Right lobe of liver (tissue), 4 donors: ENCODE measurements around the gene ZBTB4.

Source experiments
- CTCF ChIP-seq, 4 donors: fragments of 200-600 bp in 3 of 4; fragments of 450-650 bp in 1 of 4; IDR thresholded peaks; one replicate each; pipeline versions ENCODE4 v1.5.1 to v1.8.0; 2016 to 2022; ENCODE audit warnings: antibody characterized with exemption in 4 of 4, mild to moderate bottlenecking in 2 of 4
- POLR2A ChIP-seq: fragments of 450-650 bp; IDR thresholded peaks from one replicate; pipeline ENCODE4 v1.6.1; 2017; ENCODE audit warnings: antibody characterized with exemption, mild to moderate bottlenecking
- donor health status: DM: no; HTN: no; CAD: no.
- donor health status: DM: no; HTN: no; CAD: no.
- donor health status: DM: no; HTN: yes; CAD: no.

GRCh38 chr17:7476951-7477350 lies 2.5 kb downstream of the ZBTB4 start:
- TF ChIP-seq POLR2A (no peak), CTCF (IDR thresholded peaks at IDR 0.05) (no peak)
